Keratinocyte (primary cell): ENCODE measurements around the gene TFAP2E. TPM values are rescaled to one million over a fixed set of nuclear protein-coding genes. Genes with fewer than 3 reads are reported as not detected.

ENCODE experiments used
- DNase-seq: peaks from one replicate; pipeline ENCODE4 v3.0.0-alpha.2; 2011; ENCODE audit warnings: low read depth, missing footprints, low spot score
- FAIRE-seq: peaks from 2 replicates; lab custom pipeline; 2011; peaks lifted over from hg19 to GRCh38; lab: Jason Lieb, UNC
- H2AFZ ChIP-seq: 2 replicates; pipeline ENCODE4 v1.6.0; 2012; ENCODE audit warnings: low read length, control low read depth, inconsistent platforms; ENCODE audit not compliant: control insufficient read depth
- H3K27ac ChIP-seq: 2 replicates; pipeline ENCODE4 v1.5.1; 2011; ENCODE audit warnings: low read length; ENCODE audit not compliant: control insufficient read depth, insufficient read depth
- H3K27me3 ChIP-seq: 3 replicates; pipeline ENCODE4 v1.6.0; 2011; ENCODE audit warnings: low read length; ENCODE audit not compliant: control insufficient read depth, insufficient read depth; ENCODE audit errors: extremely low read depth
- H3K36me3 ChIP-seq, 2 experiments: 2 replicates in 1 of 2; 3 replicates in 1 of 2; pipeline ENCODE4 v1.5.1; 2011; ENCODE audit warnings: low read length in 2 of 2, mild to moderate bottlenecking in 1 of 2; ENCODE audit not compliant: control insufficient read depth in 2 of 2, insufficient read depth in 2 of 2; ENCODE audit errors: extremely low read depth in 1 of 2
- H3K4me1 ChIP-seq: 3 replicates; pipeline ENCODE4 v1.5.1; 2011; ENCODE audit warnings: low read length; ENCODE audit not compliant: control insufficient read depth, insufficient read depth; ENCODE audit errors: extremely low read depth
- H3K4me2 ChIP-seq: 3 replicates; pipeline ENCODE4 v1.6.0; 2011; ENCODE audit warnings: low read depth, low read length; ENCODE audit not compliant: control insufficient read depth, insufficient read depth; ENCODE audit errors: extremely low read depth
- H3K4me3 ChIP-seq, 3 experiments: fragments of 200-600 bp in 1 of 3; sonication (generic) in 1 of 3; 2 replicates in 2 of 3; 3 replicates in 1 of 3; pipeline ENCODE4 v1.5.1; 2011 to 2016; ENCODE audit warnings: low read length in 3 of 3, mild to moderate bottlenecking in 3 of 3, control low read depth in 2 of 3, inconsistent platforms in 1 of 3, low read depth in 1 of 3, mixed read lengths in 1 of 3, mixed run types in 1 of 3, moderate library complexity in 1 of 3; ENCODE audit not compliant: control insufficient read depth in 2 of 3, insufficient read depth in 2 of 3; ENCODE audit errors: extremely low read depth in 1 of 3
- H3K79me2 ChIP-seq: 2 replicates; pipeline ENCODE4 v1.6.0; 2012; ENCODE audit warnings: low read length; ENCODE audit not compliant: control insufficient read depth, insufficient read depth
- H3K9ac ChIP-seq: 3 replicates; pipeline ENCODE4 v1.6.0; 2011; ENCODE audit warnings: low read length; ENCODE audit not compliant: control insufficient read depth, insufficient read depth; ENCODE audit errors: extremely low read depth
- H3K9me1 ChIP-seq: 3 replicates; pipeline ENCODE4 v1.6.0; 2011; ENCODE audit warnings: low read length; ENCODE audit not compliant: control insufficient read depth, insufficient read depth; ENCODE audit errors: extremely low read depth
- H3K9me3 ChIP-seq: 2 replicates; pipeline ENCODE4 v1.5.1; 2012; ENCODE audit warnings: low read depth, low read length; ENCODE audit not compliant: control insufficient read depth
- H4K20me1 ChIP-seq: 3 replicates; pipeline ENCODE4 v1.6.0; 2011; ENCODE audit warnings: low read length; ENCODE audit not compliant: control insufficient read depth, insufficient read depth; ENCODE audit errors: extremely low read depth
- EZH2 ChIP-seq: IDR thresholded peaks from one replicate; pipeline ENCODE4 v1.6.1; 2012; ENCODE audit warnings: inconsistent platforms, mild to moderate bottlenecking, low read length, moderate library complexity
- dilution Hi-C: fragments of 300-500 bp; cut with MboI; formaldehyde crosslinking; loops from one replicate; pipeline ENCODE4 v1.7.0; 2020; ENCODE audit warnings: low sequenced_read_pairs; ENCODE audit not compliant: extremely low pct_ligation_motif_present
- polyA plus RNA-seq, 5 experiments: library from polyadenylated mRNA; depleted of rRNA in 3 of 5; stranded (reverse) in 3 of 5; stranded (forward) in 1 of 5; unstranded in 1 of 5; fragments of >200 nt; gene quantifications; 1 replicate in 1 of 5; 2 replicates in 3 of 5; 3 replicates in 1 of 5; pipeline versions ENCODE4 v1.2.1 to v1.2.3, GENCODE V29; 2011 to 2012; ENCODE audit warnings: missing spikeins in 2 of 5, low read depth in 1 of 5, low replicate concordance in 1 of 5
- TF ChIP-seq, protein P1 (sequence below), 3 experiments: IDR thresholded peaks in 1 of 3; conservative IDR thresholded peaks in 1 of 3; optimal IDR thresholded peaks in 1 of 3; 2 replicates in 2 of 3; 3 replicates in 1 of 3; pipeline versions ENCODE3 to v1.5.1; 2011; ENCODE audit warnings: low read length in 3 of 3, mild to moderate bottlenecking in 3 of 3, moderate library complexity in 2 of 3, control low read depth in 1 of 3, inconsistent platforms in 1 of 3; ENCODE audit not compliant: insufficient read depth in 2 of 3; ENCODE audit errors: extremely low read depth in 1 of 3

Gene TFAP2E
- polyA plus RNA-seq, 1 donor (not counting 4 experiments of a cell fraction or from before 2014, with no cell fraction given) = 0.26 TPM

DNA sequence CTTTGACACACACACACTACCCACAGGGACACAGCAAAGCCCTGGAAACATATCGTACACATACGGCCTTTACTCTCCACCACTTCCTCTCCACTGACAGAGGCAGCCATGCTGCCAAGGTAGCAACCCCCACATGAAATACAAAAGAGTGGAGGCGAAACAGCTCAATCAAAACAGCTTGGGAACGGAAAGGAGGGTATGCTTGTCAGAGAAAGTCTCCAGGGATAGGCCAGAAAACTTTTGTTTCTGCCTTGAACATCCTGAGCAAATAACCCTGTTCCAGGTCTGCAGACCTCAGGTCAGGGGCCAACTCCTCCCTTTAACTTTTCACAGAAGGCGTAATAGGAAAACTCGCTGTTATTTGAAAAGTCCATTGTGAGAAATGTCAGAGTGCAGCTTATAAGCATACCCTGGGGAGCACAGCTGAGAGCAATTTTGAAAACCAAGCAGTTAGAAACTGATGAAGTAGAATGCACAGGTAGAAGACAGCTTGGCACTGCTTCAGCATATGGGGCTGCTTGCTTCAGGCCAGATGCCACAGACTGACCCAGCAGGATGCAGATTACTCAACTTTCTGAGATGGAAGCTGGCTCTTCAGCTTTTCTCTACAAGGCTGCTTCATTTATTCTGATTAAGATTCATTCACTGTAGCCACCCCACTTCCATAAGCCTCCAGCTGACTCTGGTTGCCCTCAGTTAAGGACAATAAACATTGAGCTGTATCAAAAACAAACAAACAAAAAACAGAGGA, 33.9 kb upstream of the TFAP2E start:
- no peak overlapping the region for H2AFZ ChIP-seq
- no peaks in the 10 kb centered on the region for H3K79me2 ChIP-seq
- dilution Hi-C loops = no loop called here
- peak; percentile 26 for FAIRE-seq
- H3K9me3 ChIP-seq = no peaks in the 10 kb centered on the region
- no peaks in the 10 kb centered on the region for H4K20me1 ChIP-seq
- H3K36me3 ChIP-seq = peaks cover 0 to 3% of the 10 kb centered on the region in 2 experiments
- no peak for TF ChIP-seq EZH2
- TF ChIP-seq, protein P1, sequence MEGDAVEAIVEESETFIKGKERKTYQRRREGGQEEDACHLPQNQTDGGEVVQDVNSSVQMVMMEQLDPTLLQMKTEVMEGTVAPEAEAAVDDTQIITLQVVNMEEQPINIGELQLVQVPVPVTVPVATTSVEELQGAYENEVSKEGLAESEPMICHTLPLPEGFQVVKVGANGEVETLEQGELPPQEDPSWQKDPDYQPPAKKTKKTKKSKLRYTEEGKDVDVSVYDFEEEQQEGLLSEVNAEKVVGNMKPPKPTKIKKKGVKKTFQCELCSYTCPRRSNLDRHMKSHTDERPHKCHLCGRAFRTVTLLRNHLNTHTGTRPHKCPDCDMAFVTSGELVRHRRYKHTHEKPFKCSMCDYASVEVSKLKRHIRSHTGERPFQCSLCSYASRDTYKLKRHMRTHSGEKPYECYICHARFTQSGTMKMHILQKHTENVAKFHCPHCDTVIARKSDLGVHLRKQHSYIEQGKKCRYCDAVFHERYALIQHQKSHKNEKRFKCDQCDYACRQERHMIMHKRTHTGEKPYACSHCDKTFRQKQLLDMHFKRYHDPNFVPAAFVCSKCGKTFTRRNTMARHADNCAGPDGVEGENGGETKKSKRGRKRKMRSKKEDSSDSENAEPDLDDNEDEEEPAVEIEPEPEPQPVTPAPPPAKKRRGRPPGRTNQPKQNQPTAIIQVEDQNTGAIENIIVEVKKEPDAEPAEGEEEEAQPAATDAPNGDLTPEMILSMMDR (optimal IDR thresholded peaks at IDR 0.05 in 1 of 3, IDR thresholded peaks at IDR 0.05 in 1 of 3, conservative IDR thresholded peaks at IDR 0.05 in 1 of 3; ENCODE audit: extremely low read depth in 1 of 3, insufficient read depth in 2 of 3, low read length in 3 of 3) = no peak
- H3K4me2 ChIP-seq = no peak overlapping the region
- H3K9ac ChIP-seq = no peak overlapping the region
- H3K9me1 ChIP-seq = no peaks in the 10 kb centered on the region
- DNase-seq = no peak
- no peaks in the 10 kb centered on the region for H3K27me3 ChIP-seq
- no peak overlapping the region for H3K4me3 ChIP-seq
- no peaks in the 10 kb centered on the region for H3K4me1 ChIP-seq
- H3K27ac ChIP-seq = no peak overlapping the region

DNA sequence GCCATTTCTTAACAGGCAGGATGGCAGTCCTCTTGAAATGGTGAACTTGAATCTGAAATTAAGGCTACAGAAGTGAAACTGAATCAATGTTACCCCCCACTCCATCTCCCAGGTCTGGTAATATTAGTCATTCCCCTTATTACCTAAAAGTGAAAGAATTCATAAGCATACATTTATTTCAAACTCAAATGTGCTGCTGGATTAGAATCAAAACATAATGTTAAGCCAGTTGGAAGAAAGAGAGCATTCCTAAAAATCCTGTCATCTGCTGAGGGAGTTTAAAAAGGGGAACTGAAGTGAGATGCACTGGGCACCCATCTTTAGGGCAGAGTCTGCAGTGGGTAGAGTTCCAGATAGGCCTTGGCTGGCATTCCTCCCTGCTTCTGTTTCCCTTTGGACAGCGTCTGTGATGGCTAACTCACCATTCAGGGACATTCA, 33.3 kb upstream of the TFAP2E start:
- no peak overlapping the region for H3K27ac ChIP-seq
- no peaks in the 10 kb centered on the region for H3K79me2 ChIP-seq
- no peak overlapping the region for H3K4me3 ChIP-seq
- no peak overlapping the region for H2AFZ ChIP-seq
- no peak overlapping the region for H3K4me2 ChIP-seq
- TF ChIP-seq, protein P1 (optimal IDR thresholded peaks at IDR 0.05 in 1 of 3, IDR thresholded peaks at IDR 0.05 in 1 of 3, conservative IDR thresholded peaks at IDR 0.05 in 1 of 3; ENCODE audit: extremely low read depth in 1 of 3, insufficient read depth in 2 of 3, low read length in 3 of 3) = no peak
- no peak for TF ChIP-seq EZH2
- H3K9me1 ChIP-seq = no peaks in the 10 kb centered on the region
- H3K9ac ChIP-seq = no peak overlapping the region
- DNase-seq = no peak
- FAIRE-seq = no peak
- no peaks in the 10 kb centered on the region for H3K4me1 ChIP-seq
- dilution Hi-C loops = no loop called here
- peaks cover 0 to 6% of the 10 kb centered on the region in 2 experiments for H3K36me3 ChIP-seq
- no peaks in the 10 kb centered on the region for H3K9me3 ChIP-seq
- H3K27me3 ChIP-seq = no peaks in the 10 kb centered on the region
- peaks cover 2% of the 10 kb centered on the region for H4K20me1 ChIP-seq
